HepG2 (cell line): ENCODE results near the gene MUC13. TPM values are rescaled to one million over a fixed set of nuclear protein-coding genes. Genes with fewer than 3 reads are reported as not detected.

ENCODE experiments used
- ATAC-seq: fragments of 200-7000 bp; cut with Tn5 transposase; 3 replicates; pipeline ENCODE4 v1.9.1; 2020; ENCODE audit warnings: mild to moderate bottlenecking, moderate library complexity
- BruUV-seq: library from RNA; stranded (reverse); fragments of 400-500 nt; replicated peaks from 2 replicates; lab custom pipeline; 2021; lab: Mats Ljungman, UMichigan
- CTCF ChIA-PET: fragments of 300-600 bp; formaldehyde crosslinking; extraction: SDS; loops from one replicate; lab custom pipeline; 2021; ENCODE audit warnings: low total read pairs, inconsistent platforms, low intra/inter-chr PET ratio; lab: Yijun Ruan, JAX
- POLR2A ChIA-PET: fragments of 350-600 bp; sonication (Branson Sonifier 250); formaldehyde crosslinking; loops from one replicate; lab custom pipeline; 2020; ENCODE audit warnings: antibody characterized with exemption, inconsistent platforms; lab: Yijun Ruan, JAX
- DNase-seq: peaks from one replicate; pipeline ENCODE4 v3.0.0-alpha.2; 2015; ENCODE audit warnings: low spot score
- FAIRE-seq: peaks from 3 replicates; lab custom pipeline; 2011; peaks lifted over from hg19 to GRCh38; lab: Jason Lieb, UNC
- H2AFZ ChIP-seq: one replicate; pipeline ENCODE4 v1.6.1; 2011; ENCODE audit warnings: low read length, inconsistent platforms
- H3K27ac ChIP-seq: fragments of 300-600 bp; 3 replicates; pipeline ENCODE4 v1.8.0; 2011; ENCODE audit warnings: mixed run types, mild to moderate bottlenecking, mixed read lengths, low read length, inconsistent platforms; ENCODE audit not compliant: insufficient read depth; ENCODE audit errors: extremely low read length
- H3K27me3 ChIP-seq, 2 experiments: fragments of 200-600 bp in 1 of 2; 2 replicates in 1 of 2; 3 replicates in 1 of 2; pipeline versions ENCODE4 v1.6.0 to v1.8.0; 2011; ENCODE audit warnings: low read length in 2 of 2, mild to moderate bottlenecking in 2 of 2, moderate library complexity in 2 of 2, inconsistent platforms in 1 of 2; ENCODE audit not compliant: insufficient read depth in 2 of 2, control insufficient read depth in 1 of 2
- H3K36me3 ChIP-seq, 2 experiments: fragments of 200-600 bp in 1 of 2; replicated peaks in 1 of 2; 2 replicates in 1 of 2; 3 replicates in 1 of 2; pipeline versions ENCODE4 v1.5.1 to v1.8.0; 2011; ENCODE audit warnings: low read length in 2 of 2, inconsistent platforms in 1 of 2; ENCODE audit not compliant: insufficient read depth in 2 of 2, control insufficient read depth in 1 of 2
- H3K4me1 ChIP-seq: 2 replicates; pipeline ENCODE4 v1.5.1; 2012; ENCODE audit warnings: low read length, inconsistent platforms; ENCODE audit not compliant: insufficient read depth
- H3K4me2 ChIP-seq: 2 replicates; pipeline ENCODE4 v1.6.0; 2011; ENCODE audit warnings: low read depth, low read length, inconsistent platforms
- H3K4me3 ChIP-seq, 3 experiments: fragments of 200-600 bp in 1 of 3; sonication (generic), shearing (Covaris generic) in 1 of 3; replicated peaks in 1 of 3; 2 replicates each; pipeline ENCODE4 v1.5.1; 2011 to 2016; ENCODE audit warnings: low read length in 3 of 3, inconsistent platforms in 2 of 3, low read depth in 2 of 3, mild to moderate bottlenecking in 2 of 3, control low read depth in 1 of 3, mixed read lengths in 1 of 3; ENCODE audit not compliant: insufficient read depth in 1 of 3
- H3K79me2 ChIP-seq: one replicate; pipeline ENCODE4 v1.6.1; 2011; ENCODE audit warnings: low read length, inconsistent platforms; ENCODE audit not compliant: insufficient read depth
- H3K9ac ChIP-seq: 2 replicates; pipeline ENCODE4 v1.6.0; 2011; ENCODE audit warnings: mild to moderate bottlenecking, low read depth, low read length, inconsistent platforms; ENCODE audit not compliant: insufficient read depth
- H3K9me3 ChIP-seq: 2 replicates; pipeline ENCODE4 v1.5.1; 2012; ENCODE audit warnings: mild to moderate bottlenecking, low read length
- H4K20me1 ChIP-seq: 2 replicates; pipeline ENCODE4 v1.6.0; 2011; ENCODE audit warnings: inconsistent platforms, mild to moderate bottlenecking, low read length, moderate library complexity; ENCODE audit not compliant: insufficient read depth
- KLF11 ChIP-seq: IDR thresholded peaks from 2 replicates; pipeline ENCODE4 v1.6.1; 2016; ENCODE audit warnings: missing compliant biosample characterization
- NFIC ChIP-seq: IDR thresholded peaks from 2 replicates; pipeline ENCODE4 v1.6.1; 2012; ENCODE audit warnings: mild to moderate bottlenecking, low read length, inconsistent platforms
- NFRKB ChIP-seq: fragments of 450-650 bp; IDR thresholded peaks from 2 replicates; pipeline ENCODE4 v1.6.1; 2017
- PITX1 ChIP-seq: sonication (generic); formaldehyde crosslinking; IDR thresholded peaks from 2 replicates; pipeline ENCODE4 v1.5.1; 2020; ENCODE audit warnings: mild to moderate bottlenecking, missing genetic modification reagents
- RFX1 ChIP-seq: fragments of 450-650 bp; IDR thresholded peaks from 2 replicates; pipeline ENCODE4 v1.6.1; 2017
- SMARCE1 ChIP-seq: fragments of 450-650 bp; IDR thresholded peaks from 2 replicates; pipeline ENCODE4 v1.6.1; 2017; ENCODE audit warnings: borderline replicate concordance
- SP2 ChIP-seq: sonication (generic); formaldehyde crosslinking; IDR thresholded peaks from 2 replicates; pipeline ENCODE4 v1.5.1; 2020; ENCODE audit warnings: mild to moderate bottlenecking, missing genetic modification reagents
- SRY ChIP-seq: sonication (generic); formaldehyde crosslinking; IDR thresholded peaks from 2 replicates; pipeline ENCODE4 v1.8.0; 2022; ENCODE audit warnings: mild to moderate bottlenecking, missing genetic modification reagents
- ZFP36L2 ChIP-seq: sonication (generic); formaldehyde crosslinking; IDR thresholded peaks from 2 replicates; pipeline ENCODE4 v1.4.0; 2020; ENCODE audit warnings: missing genetic modification reagents
- ZKSCAN5 ChIP-seq: sonication (generic); formaldehyde crosslinking; IDR thresholded peaks from 2 replicates; pipeline ENCODE4 v1.5.1; 2020; ENCODE audit warnings: mild to moderate bottlenecking, missing genetic modification reagents
- ZMYM3 ChIP-seq: sonication (generic); formaldehyde crosslinking; IDR thresholded peaks from 2 replicates; pipeline ENCODE4 v1.5.1; 2020; ENCODE audit warnings: mild to moderate bottlenecking, missing genetic modification reagents
- ZNF33B ChIP-seq: sonication (generic); formaldehyde crosslinking; IDR thresholded peaks from 2 replicates; pipeline ENCODE4 v1.5.1; 2020; ENCODE audit warnings: mild to moderate bottlenecking, missing genetic modification reagents
- ZNF468 ChIP-seq: sonication (generic); formaldehyde crosslinking; IDR thresholded peaks from 2 replicates; pipeline ENCODE4 v1.8.0; 2022; ENCODE audit warnings: mild to moderate bottlenecking, moderate library complexity, missing genetic modification reagents
- ZNF615 ChIP-seq: sonication (generic); formaldehyde crosslinking; IDR thresholded peaks from 2 replicates; pipeline ENCODE4 v1.5.0; 2020; ENCODE audit warnings: mild to moderate bottlenecking, missing genetic modification reagents, borderline replicate concordance
- ZNF816 ChIP-seq: sonication (generic); formaldehyde crosslinking; IDR thresholded peaks from 2 replicates; pipeline ENCODE4 v1.8.0; 2022; ENCODE audit warnings: missing genetic modification reagents, mild to moderate bottlenecking, borderline replicate concordance
- WGBS: methylation state at CpG from one replicate; pipeline ENCODE4 v1.1.6; 2017; ENCODE audit warnings: low lambda C conversion rate; 5-methylcytosine and 5-hydroxymethylcytosine counted together
- in situ Hi-C: cut with HindIII; loops from 2 replicates; pipeline ENCODE4 v1.10.0; 2017; ENCODE audit warnings: low pct_unique_long_range_greater_than_20kb; ENCODE audit not compliant: extremely low pct_ligation_motif_present
- intact Hi-C: fragments of 100-400 bp; cut with micrococcal nuclease; formaldehyde crosslinking; loops from one replicate; pipeline ENCODE4 v1.10.0; 2022; ENCODE audit not compliant: unreplicated experiment
- polyA plus RNA-seq, 8 experiments: library from polyadenylated mRNA; depleted of rRNA in 3 of 8; stranded (reverse) in 7 of 8; unstranded in 1 of 8; fragments of >200 nt; fragmentation: Illumina TruSeq in 4 of 8; extraction: Trizol in 4 of 8; gene quantifications; 2 replicates each; pipeline versions ENCODE4 v1.2.1 to v1.2.3, GENCODE V29; 2011 to 2016; ENCODE audit warnings: low read depth in 4 of 8, missing spikeins in 1 of 8, mixed read lengths in 1 of 8; ENCODE audit not compliant: insufficient read depth in 1 of 8
- total RNA-seq, 5 experiments: library from RNA; depleted of rRNA; stranded (reverse); fragments of >200 nt; fragmentation: Illumina TruSeq; extraction: Trizol; gene quantifications; 2 replicates each; pipeline ENCODE4 v1.2.3, GENCODE V29; 2016; ENCODE audit warnings: low read depth in 1 of 5
- TF ChIP-seq, protein P1 (sequence below): sonication (generic); formaldehyde crosslinking; IDR thresholded peaks from 2 replicates; pipeline ENCODE4 v1.4.0; 2020; ENCODE audit warnings: missing genetic modification reagents, borderline replicate concordance
- TF ChIP-seq, protein P2 (sequence below): sonication (generic); formaldehyde crosslinking; IDR thresholded peaks from 2 replicates; pipeline ENCODE4 v1.8.0; 2023; ENCODE audit warnings: mild to moderate bottlenecking, missing genetic modification reagents
- TF ChIP-seq, protein P3 (sequence below): sonication (generic); formaldehyde crosslinking; IDR thresholded peaks from 2 replicates; pipeline ENCODE4 v1.5.1; 2020; ENCODE audit warnings: missing genetic modification reagents, mild to moderate bottlenecking, borderline replicate concordance
- TF ChIP-seq, protein P4 (sequence below): sonication (generic); formaldehyde crosslinking; IDR thresholded peaks from 2 replicates; pipeline ENCODE4 v1.5.1; 2020; ENCODE audit warnings: missing genetic modification reagents, mild to moderate bottlenecking, borderline replicate concordance
- TF ChIP-seq, protein P5 (sequence below): sonication (generic); formaldehyde crosslinking; IDR thresholded peaks from 2 replicates; pipeline ENCODE4 v1.5.0; 2020; ENCODE audit warnings: missing genetic modification reagents

MUC13 gene
- total and polyA plus RNA-seq, 2 of the 13 experiments (the other 11 are each of a cell fraction or from before 2014, with no cell fraction given), result 0.04 to 1.2 TPM

DNA sequence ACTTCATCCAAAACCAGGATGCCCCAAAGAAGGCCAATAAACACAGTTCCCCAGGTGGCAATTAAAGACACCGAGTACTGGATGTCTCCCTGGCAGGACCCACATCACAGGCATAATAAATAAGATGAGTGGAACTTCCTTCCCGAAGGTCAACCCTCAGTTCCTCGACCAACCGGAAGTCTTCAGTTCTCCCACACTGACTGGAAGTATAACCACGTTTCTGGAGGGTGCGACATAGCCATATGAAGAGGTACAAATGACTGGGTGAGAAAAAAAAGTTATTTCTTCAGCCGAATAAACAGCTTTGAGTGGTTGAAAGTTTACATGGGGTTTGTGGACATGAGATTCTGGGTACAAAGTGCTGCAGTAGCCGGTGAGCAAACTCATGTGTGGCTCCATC lies 34.6 kb upstream of the MUC13 start:
- BruUV-seq, result no TSS peak
- no peak overlapping the region for H2AFZ ChIP-seq
- no peak for FAIRE-seq
- no peak overlapping the region for H3K27ac ChIP-seq
- ChIA-PET CTCF (no interaction called here), POLR2A (no interaction called here)
- intact Hi-C loops, result no loop called here
- in situ Hi-C loops, result no loop called here
- H3K27me3 ChIP-seq, result no peaks in the 10 kb centered on the region
- no peak overlapping the region for H3K9ac ChIP-seq
- H3K4me1 ChIP-seq, result peaks cover 36% of the 10 kb centered on the region
- whole genome bisulfite sequencing, result 84% methylated on average over 8 of the region's 8 CpGs
- no peak overlapping the region for H3K4me3 ChIP-seq
- no peak for ATAC-seq
- no peaks in the 10 kb centered on the region for H4K20me1 ChIP-seq
- H3K9me3 ChIP-seq, result no peaks in the 10 kb centered on the region
- H3K79me2 ChIP-seq, result no peaks in the 10 kb centered on the region
- TF ChIP-seq NFIC, result no peak
- no peak for TF ChIP-seq SMARCE1
- TF ChIP-seq ZMYM3 (CRISPR knock-in tag), result no peak
- TF ChIP-seq ZNF615 (CRISPR knock-in tag), result no peak
- TF ChIP-seq, protein P1, sequence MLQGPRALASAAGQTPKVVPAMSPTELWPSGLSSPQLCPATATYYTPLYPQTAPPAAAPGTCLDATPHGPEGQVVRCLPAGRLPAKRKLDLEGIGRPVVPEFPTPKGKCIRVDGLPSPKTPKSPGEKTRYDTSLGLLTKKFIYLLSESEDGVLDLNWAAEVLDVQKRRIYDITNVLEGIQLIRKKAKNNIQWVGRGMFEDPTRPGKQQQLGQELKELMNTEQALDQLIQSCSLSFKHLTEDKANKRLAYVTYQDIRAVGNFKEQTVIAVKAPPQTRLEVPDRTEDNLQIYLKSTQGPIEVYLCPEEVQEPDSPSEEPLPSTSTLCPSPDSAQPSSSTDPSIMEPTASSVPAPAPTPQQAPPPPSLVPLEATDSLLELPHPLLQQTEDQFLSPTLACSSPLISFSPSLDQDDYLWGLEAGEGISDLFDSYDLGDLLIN, result no peak
- TF ChIP-seq PITX1 (CRISPR knock-in tag), result no peak
- TF ChIP-seq SRY (CRISPR knock-in tag), result no peak
- TF ChIP-seq ZKSCAN5 (CRISPR knock-in tag), result no peak
- TF ChIP-seq, protein P2, sequence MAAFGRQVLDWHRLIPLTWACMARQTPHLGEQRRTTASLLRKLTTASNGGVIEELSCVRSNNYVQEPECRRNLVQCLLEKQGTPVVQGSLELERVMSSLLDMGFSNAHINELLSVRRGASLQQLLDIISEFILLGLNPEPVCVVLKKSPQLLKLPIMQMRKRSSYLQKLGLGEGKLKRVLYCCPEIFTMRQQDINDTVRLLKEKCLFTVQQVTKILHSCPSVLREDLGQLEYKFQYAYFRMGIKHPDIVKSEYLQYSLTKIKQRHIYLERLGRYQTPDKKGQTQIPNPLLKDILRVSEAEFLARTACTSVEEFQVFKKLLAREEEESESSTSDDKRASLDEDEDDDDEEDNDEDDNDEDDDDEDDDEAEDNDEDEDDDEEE (CRISPR knock-in tag), result no peak
- TF ChIP-seq, protein P3, sequence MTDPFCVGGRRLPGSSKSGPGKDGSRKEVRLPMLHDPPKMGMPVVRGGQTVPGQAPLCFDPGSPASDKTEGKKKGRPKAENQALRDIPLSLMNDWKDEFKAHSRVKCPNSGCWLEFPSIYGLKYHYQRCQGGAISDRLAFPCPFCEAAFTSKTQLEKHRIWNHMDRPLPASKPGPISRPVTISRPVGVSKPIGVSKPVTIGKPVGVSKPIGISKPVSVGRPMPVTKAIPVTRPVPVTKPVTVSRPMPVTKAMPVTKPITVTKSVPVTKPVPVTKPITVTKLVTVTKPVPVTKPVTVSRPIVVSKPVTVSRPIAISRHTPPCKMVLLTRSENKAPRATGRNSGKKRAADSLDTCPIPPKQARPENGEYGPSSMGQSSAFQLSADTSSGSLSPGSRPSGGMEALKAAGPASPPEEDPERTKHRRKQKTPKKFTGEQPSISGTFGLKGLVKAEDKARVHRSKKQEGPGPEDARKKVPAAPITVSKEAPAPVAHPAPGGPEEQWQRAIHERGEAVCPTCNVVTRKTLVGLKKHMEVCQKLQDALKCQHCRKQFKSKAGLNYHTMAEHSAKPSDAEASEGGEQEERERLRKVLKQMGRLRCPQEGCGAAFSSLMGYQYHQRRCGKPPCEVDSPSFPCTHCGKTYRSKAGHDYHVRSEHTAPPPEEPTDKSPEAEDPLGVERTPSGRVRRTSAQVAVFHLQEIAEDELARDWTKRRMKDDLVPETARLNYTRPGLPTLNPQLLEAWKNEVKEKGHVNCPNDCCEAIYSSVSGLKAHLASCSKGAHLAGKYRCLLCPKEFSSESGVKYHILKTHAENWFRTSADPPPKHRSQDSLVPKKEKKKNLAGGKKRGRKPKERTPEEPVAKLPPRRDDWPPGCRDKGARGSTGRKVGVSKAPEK (CRISPR knock-in tag), result no peak
- no peak for TF ChIP-seq NFRKB
- no peak for TF ChIP-seq ZFP36L2 (CRISPR knock-in tag)
- TF ChIP-seq ZNF468 (CRISPR knock-in tag), result no peak
- no peak for TF ChIP-seq KLF11 (CRISPR knock-in tag)
- TF ChIP-seq ZNF816 (CRISPR knock-in tag), result no peak
- TF ChIP-seq SP2 (CRISPR knock-in tag), result no peak
- TF ChIP-seq, protein P4, sequence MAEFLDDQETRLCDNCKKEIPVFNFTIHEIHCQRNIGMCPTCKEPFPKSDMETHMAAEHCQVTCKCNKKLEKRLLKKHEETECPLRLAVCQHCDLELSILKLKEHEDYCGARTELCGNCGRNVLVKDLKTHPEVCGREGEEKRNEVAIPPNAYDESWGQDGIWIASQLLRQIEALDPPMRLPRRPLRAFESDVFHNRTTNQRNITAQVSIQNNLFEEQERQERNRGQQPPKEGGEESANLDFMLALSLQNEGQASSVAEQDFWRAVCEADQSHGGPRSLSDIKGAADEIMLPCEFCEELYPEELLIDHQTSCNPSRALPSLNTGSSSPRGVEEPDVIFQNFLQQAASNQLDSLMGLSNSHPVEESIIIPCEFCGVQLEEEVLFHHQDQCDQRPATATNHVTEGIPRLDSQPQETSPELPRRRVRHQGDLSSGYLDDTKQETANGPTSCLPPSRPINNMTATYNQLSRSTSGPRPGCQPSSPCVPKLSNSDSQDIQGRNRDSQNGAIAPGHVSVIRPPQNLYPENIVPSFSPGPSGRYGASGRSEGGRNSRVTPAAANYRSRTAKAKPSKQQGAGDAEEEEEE, result no peak
- TF ChIP-seq ZNF33B, result no peak
- TF ChIP-seq, protein P5, sequence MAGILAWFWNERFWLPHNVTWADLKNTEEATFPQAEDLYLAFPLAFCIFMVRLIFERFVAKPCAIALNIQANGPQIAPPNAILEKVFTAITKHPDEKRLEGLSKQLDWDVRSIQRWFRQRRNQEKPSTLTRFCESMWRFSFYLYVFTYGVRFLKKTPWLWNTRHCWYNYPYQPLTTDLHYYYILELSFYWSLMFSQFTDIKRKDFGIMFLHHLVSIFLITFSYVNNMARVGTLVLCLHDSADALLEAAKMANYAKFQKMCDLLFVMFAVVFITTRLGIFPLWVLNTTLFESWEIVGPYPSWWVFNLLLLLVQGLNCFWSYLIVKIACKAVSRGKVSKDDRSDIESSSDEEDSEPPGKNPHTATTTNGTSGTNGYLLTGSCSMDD (CRISPR knock-in tag), result no peak
- TF ChIP-seq RFX1, result no peak
- no peak overlapping the region for H3K4me2 ChIP-seq
- H3K36me3 ChIP-seq, result peaks cover 12 to 38% of the 10 kb centered on the region in 2 experiments; a peak in 4 of 5 replicates
- no peak for DNase-seq
